HG03342 (cell line): ENCODE results near the gene ZNFX1.

ENCODE experiments used
- ATAC-seq: cut with Tn5 transposase; IDR thresholded peaks from one replicate; pipeline ENCODE4 v1.9.1; 2021; ENCODE audit warnings: mild to moderate bottlenecking, moderate library complexity; ENCODE audit not compliant: unreplicated experiment

The ZNFX1 gene

GRCh38 chr20:49293122-49293521 lies 15.3 kb upstream of the ZNFX1 start:
- no peak for ATAC-seq

- no peak for ATAC-seq
Observed at GRCh38 chr20:49292010-49292409, 14.2 kb upstream of the ZNFX1 start.

- no peak for ATAC-seq
Observed at GRCh38 chr20:49291200-49291599, 13.3 kb upstream of the ZNFX1 start.

- no peak for ATAC-seq
Observed at GRCh38 chr20:49290608-49291191, 12.8 kb upstream of the ZNFX1 start.

DNA sequence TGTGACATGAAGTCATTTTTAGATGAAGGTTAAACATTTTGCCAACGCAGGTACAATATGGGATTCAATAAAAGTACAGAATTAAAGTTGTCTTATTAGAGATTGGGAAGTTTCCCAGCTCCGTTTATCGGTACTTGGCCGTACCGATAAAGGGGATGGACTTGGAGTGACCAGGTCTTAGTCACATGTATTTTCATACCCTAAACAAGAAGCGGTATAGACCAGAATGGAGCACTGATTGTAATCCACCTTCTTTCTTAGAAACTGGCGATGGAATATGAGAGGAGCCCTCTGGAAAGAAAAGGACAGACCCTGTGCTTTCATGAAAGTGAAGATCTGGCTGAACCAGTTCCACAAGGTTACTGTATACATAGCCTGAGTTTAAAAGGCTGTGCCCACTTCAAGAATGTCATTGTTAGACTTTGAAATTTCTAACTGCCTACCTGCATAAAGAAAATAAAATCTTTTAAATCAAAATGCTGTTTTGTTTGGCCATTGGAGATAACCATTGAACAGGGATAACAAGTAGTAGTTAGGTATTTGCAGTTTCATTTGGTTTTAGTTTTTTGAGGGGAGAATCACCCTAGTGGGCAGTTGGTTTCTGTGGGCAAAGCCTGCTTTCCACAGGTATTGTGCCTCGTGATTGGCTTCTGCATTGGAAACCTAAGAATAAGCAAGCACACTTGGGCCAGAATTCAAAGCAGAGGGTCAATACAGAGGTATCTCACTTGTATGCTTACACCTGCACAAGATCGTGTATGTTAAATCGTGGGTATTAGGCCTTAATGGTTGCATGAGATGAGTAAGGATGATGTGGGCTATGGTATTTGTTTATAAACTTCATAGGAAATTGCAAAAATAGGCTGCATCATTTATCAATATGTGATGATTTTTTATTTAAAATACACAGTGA lies 11.2 kb upstream of the ZNFX1 start:
- no peak for ATAC-seq

- ATAC-seq: no peak
Observed at GRCh38 chr20:49288250-49288751, 10.4 kb upstream of the ZNFX1 start.

DNA sequence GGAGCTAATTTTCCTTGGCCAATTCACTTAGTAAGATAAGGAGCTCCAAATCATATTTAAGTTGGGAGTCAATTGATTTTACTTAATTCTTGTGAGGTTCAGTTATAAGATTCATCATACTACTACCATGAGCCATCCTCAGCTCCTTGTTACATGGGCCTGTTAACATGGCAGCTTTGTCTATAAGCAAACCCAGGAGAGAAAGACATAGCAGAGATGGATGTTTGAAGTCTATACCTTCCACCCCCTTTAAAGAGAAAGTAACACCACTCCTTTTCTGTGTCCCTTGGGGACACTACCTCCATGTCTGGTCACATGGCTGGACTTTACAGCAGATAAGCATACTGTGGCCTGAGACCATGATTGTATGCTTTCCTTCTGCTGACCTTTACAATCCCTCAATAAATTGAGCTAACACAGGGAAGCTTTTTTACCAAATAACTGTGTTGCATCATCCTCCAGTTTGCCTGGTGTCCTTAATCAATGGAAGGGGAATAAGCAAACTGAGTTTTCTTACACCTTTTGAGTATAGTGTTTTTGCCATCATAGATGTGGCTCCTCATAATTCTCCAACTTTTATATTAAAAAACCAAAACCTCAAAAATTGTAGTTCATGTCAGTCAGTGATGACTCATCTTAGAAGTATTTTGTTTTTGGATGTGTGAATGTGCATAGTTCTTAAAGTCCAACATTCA lies 9.8 kb upstream of the ZNFX1 start:
- ATAC-seq: no peak

DNA sequence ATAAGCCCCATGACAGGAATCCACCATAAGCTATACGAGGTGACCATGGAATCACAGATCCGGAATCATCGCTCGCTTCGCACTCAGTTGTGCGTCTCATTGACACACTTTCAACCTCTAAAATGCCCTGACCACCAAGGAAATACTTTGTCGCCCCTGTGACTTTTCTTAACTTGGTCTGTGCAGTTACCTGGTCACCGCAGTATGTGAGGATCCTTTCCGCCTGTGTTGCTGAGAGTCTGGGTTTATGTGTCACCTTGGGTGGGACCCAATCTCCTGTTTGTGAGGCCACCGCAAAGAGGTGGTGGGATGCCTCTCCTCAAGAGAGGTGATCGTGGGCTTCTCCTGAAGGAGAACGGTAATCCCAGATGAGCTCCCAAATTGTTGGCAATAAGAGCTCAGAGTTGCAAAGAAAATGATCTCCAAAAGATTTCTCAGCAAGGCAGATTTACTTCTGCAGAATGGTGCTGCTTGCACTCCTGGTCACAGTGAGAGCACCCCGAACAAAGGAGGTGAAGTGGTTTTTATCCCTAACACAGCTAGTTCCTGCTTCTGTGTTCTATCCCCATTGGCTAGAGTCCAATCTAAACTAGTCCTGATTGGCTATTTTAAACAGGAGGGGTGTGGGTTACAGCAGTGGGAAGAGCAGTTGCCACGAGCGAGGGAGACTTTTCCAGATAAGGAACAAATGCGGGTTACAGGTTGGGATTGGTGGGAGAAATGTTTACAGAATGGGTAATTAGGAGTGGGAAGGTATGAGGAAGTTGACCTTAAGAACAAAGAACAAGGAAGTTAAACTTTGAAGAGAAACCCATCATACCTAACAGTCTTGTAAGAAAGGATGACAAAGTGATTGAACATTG lies 9.1 kb upstream of the ZNFX1 start:
- no peak for ATAC-seq

- ATAC-seq: no peak
Observed at GRCh38 chr20:49285813-49286494, 8.1 kb upstream of the ZNFX1 start.

DNA sequence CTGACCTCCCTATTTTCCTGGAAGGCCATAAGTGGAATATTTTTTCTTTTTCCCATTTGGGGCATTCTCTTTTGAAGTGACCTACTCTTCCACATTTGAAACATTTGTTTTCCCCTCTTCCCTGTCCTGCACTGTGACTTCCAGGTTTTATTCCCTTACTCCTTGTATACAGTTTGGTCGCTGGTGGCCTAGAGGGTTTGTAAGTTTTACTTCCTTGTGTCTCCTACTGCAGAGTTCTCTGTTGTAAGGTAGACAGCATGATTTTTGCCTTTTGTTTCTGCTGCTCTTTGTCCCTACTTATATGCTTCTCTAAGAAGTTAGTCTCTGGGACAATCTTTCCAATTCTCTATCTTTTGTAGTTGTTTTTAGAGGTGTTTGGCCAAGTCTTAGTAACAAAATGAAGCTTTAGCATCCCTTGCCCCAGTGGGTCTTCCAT lies 7.4 kb upstream of the ZNFX1 start:
- ATAC-seq: no peak

GRCh38 chr20:49284818-49285217 lies 7.0 kb upstream of the ZNFX1 start:
- no peak for ATAC-seq

- ATAC-seq: no peak
Observed at GRCh38 chr20:49283703-49284625, 6.1 kb upstream of the ZNFX1 start.

DNA sequence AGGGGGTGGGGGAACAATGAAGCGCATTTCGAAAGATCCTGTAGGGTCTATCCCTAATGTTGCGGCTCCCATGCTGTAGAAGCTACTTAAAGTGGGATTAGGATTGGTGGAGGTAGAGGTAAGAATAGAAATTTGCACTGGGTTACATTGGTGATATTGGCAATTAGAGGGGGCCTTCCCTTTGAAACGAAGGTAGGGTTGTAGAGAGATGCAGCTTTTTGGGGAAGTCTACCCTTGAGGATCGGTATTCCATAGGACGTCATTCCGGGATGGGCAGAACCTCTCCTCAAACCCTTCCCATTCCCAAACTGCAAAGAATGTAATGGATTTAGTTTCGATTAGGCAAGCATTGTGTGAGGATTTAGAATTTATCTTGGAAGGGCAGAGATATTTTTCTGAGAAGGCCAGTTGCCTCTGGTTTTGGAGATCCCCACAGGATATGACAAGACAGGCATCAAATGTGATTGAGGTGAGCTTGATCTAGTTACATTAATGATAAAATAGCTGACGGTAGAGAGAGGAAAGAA lies 5.4 kb upstream of the ZNFX1 start:
- no peak for ATAC-seq

GRCh38 chr20:49282584-49283171 lies 4.8 kb upstream of the ZNFX1 start:
- ATAC-seq: no peak

DNA sequence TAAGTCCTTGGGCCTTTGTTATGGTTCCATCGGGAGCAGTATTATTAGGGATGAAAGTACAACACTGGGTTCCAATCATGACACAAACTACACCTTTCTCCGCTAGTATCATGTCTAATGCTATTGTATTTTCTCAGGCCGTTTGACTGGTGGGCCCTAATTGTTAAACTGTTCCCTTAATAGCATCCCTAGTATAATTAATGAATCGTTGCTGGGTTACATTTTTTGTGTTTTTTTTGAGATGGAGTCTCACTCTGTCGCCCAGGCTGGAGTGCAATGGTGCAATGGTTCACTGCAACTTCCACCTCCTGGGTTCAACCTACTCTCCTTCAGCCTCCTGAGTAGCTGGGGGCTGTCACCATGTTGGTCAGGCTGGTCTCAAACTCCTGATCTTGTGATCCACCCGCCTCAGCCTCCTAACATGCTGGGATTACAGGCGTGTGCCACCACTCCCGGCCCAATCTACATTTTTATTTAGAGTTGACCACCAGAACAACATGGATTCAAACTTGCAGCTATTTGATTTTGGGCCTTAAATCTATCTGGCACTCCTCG lies 4.1 kb upstream of the ZNFX1 start:
- no peak for ATAC-seq

GRCh38 chr20:49281059-49281912 lies 3.4 kb upstream of the ZNFX1 start:
- ATAC-seq: no peak

- ATAC-seq: no peak
Observed at GRCh38 chr20:49280463-49281058, 2.7 kb upstream of the ZNFX1 start.
